K562 (cell line): ENCODE results near the gene TIPARP. TPM values are rescaled to one million over a fixed set of nuclear protein-coding genes. Genes with fewer than 3 reads are reported as not detected.
A peak's percentile ranks its signal among the peaks of the same experiment; 100 is the strongest.

Source experiments
- CEBPB ChIP-seq: fragments of 450-650 bp; IDR thresholded peaks from 2 replicates; pipeline ENCODE4 v1.6.1; 2016; ENCODE audit warnings: missing genetic modification characterization, missing compliant biosample characterization
- TCFL5 ChIP-seq: fragments of 250-450 bp; sonication (Bioruptor Pico); conservative IDR thresholded peaks from 2 replicates; pipeline ENCODE4 v1.6.1; 2021; ENCODE audit warnings: mild to moderate bottlenecking, moderate library complexity, matching md5 sums
- polyA plus RNA-seq, 8 experiments: library from polyadenylated mRNA; depleted of rRNA in 4 of 8; stranded (reverse) in 5 of 8; unstranded in 3 of 8; fragments of >200 nt; fragmentation: Nextera tagmentation in 2 of 8; fragmentation: Illumina TruSeq in 1 of 8; extraction: Ambion mirVana in 2 of 8; extraction: Trizol in 1 of 8; gene quantifications; 2 replicates each; pipeline versions ENCODE4 v1.2.1 to v1.2.3, GENCODE V29; 2011 to 2014; ENCODE audit warnings: inconsistent platforms in 1 of 8, missing spikeins in 1 of 8
- total RNA-seq, 7 experiments: library from RNA; depleted of rRNA in 6 of 7; stranded (reverse); fragments of >200 nt in 6 of 7; fragmentation: Illumina TruSeq in 2 of 7; extraction: Trizol in 2 of 7; gene quantifications; 2 replicates each; pipeline versions ENCODE4 v1.2.1 to v1.2.3, GENCODE V29; 2011 to 2021; ENCODE audit warnings: low replicate concordance in 1 of 7
- TF ChIP-seq, protein P1 (sequence below), 2 experiments: fragments of 450-650 bp; formaldehyde crosslinking in 1 of 2; IDR thresholded peaks; 2 replicates each; pipeline versions ENCODE4 v1.4.0 to v1.6.1; 2014 to 2020; ENCODE audit warnings: mild to moderate bottlenecking in 2 of 2, borderline replicate concordance in 1 of 2, low read depth in 1 of 2

Gene TIPARP
- total and polyA plus RNA-seq, 9 of the 15 experiments (the other 6 are each of a cell fraction or from before 2014, with no cell fraction given): 2.4 to 29.4 (median 15.1) TPM

DNA sequence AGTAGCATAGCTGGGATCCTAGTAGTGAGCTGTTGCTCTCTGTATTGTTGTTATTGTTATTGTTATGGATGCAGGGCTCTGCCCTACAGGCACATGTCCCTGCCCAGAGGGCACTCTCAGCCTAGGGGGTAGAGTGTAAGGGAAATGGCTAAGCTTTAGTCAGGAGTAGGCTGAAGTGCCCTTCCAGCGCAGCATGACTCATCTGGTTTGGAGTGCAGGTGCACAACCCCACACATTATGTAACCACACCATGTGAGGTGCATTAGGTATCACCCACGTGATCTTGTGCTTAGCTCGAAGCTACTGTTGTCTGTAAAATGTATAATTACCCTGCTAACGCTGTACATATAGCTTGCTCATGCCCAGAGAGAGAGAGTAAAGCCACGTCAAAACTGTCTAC, 48.3 kb upstream of the TIPARP start (continued):
- TF ChIP-seq, protein P1, sequence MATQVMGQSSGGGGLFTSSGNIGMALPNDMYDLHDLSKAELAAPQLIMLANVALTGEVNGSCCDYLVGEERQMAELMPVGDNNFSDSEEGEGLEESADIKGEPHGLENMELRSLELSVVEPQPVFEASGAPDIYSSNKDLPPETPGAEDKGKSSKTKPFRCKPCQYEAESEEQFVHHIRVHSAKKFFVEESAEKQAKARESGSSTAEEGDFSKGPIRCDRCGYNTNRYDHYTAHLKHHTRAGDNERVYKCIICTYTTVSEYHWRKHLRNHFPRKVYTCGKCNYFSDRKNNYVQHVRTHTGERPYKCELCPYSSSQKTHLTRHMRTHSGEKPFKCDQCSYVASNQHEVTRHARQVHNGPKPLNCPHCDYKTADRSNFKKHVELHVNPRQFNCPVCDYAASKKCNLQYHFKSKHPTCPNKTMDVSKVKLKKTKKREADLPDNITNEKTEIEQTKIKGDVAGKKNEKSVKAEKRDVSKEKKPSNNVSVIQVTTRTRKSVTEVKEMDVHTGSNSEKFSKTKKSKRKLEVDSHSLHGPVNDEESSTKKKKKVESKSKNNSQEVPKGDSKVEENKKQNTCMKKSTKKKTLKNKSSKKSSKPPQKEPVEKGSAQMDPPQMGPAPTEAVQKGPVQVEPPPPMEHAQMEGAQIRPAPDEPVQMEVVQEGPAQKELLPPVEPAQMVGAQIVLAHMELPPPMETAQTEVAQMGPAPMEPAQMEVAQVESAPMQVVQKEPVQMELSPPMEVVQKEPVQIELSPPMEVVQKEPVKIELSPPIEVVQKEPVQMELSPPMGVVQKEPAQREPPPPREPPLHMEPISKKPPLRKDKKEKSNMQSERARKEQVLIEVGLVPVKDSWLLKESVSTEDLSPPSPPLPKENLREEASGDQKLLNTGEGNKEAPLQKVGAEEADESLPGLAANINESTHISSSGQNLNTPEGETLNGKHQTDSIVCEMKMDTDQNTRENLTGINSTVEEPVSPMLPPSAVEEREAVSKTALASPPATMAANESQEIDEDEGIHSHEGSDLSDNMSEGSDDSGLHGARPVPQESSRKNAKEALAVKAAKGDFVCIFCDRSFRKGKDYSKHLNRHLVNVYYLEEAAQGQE (IDR thresholded peaks at IDR 0.05; ENCODE audit: borderline replicate concordance): no peak
- TF ChIP-seq, protein P1 (CRISPR knock-in tag; IDR thresholded peaks at IDR 0.05; ENCODE audit: low read depth): no peak
- no peak for TF ChIP-seq TCFL5 (CRISPR knock-in tag)
- TF ChIP-seq CEBPB (tag): peak; percentile 59; the same call in 1 of the 2 replicates
